Frontal cortex (tissue), 4 donors: ENCODE measurements around the gene GOLGA6L10. TPM values are rescaled to one million over a fixed set of nuclear protein-coding genes. Genes with fewer than 3 reads are reported as not detected.
"Not testable (repeated sequence)": the region's sequence is repeated elsewhere in the genome, so short reads cannot be mapped to it uniquely, and the experiment has no call there.

Experiments used
- DNase-seq, 2 donors: peaks; one replicate each; pipeline ENCODE4 v3.0.0; 2012; ENCODE audit warnings: low spot score in 2 of 2
- FAIRE-seq: peaks from 2 replicates; lab custom pipeline; 2012; peaks lifted over from hg19 to GRCh38; lab: Jason Lieb, UNC
- total RNA-seq: library from RNA; depleted of rRNA; stranded (reverse); fragments of >200 nt; gene quantifications from one replicate; pipeline ENCODE4 v1.2.3, GENCODE V29; 2014
- donor health status: control.
- donor health status: control.
- donor health status: control.

GOLGA6L10 gene
- 2.0 TPM for total RNA-seq

- FAIRE-seq, DNase-seq: not testable (repeated sequence)
Measured at GRCh38 chr15:82349375-82349774, at the start of gene GOLGA6L10. TSS of gene GOLGA6L10 (minus strand) at chr15:82349475. CDS start at chr15:82349375, 100 bp downstream.

- no peak for FAIRE-seq
Measured at GRCh38 chr15:82398785-82399184, 49.5 kb upstream of the GOLGA6L10 start.

GRCh38 chr15:82397817-82398216 is 48.5 kb upstream of the GOLGA6L10 start:
- DNase-seq = no peak
- no peak for FAIRE-seq

More at GRCh38 chr15:82398785-82399184, 49.5 kb upstream of the GOLGA6L10 start:
- DNase-seq = no peak

- not testable (repeated sequence) for FAIRE-seq, DNase-seq
Measured at GRCh38 chr15:82395788-82396187, 46.5 kb upstream of the GOLGA6L10 start.

- FAIRE-seq (no peak), DNase-seq (no peak)
Measured at GRCh38 chr15:82393671-82394070, 44.4 kb upstream of the GOLGA6L10 start.

GRCh38 chr15:82392077-82392476 is 42.8 kb upstream of the GOLGA6L10 start:
- not testable (repeated sequence) for FAIRE-seq, DNase-seq

- not testable (repeated sequence) for FAIRE-seq, DNase-seq
Measured at GRCh38 chr15:82390152-82390551, 40.9 kb upstream of the GOLGA6L10 start.

GRCh38 chr15:82387209-82387608 is 37.9 kb upstream of the GOLGA6L10 start:
- not testable (repeated sequence) for DNase-seq, FAIRE-seq

GRCh38 chr15:82381330-82381955 is 32.2 kb upstream of the GOLGA6L10 start:
- not testable (repeated sequence) for FAIRE-seq, DNase-seq

GRCh38 chr15:82379552-82379951 is 30.3 kb upstream of the GOLGA6L10 start:
- not testable (repeated sequence) for DNase-seq, FAIRE-seq

GRCh38 chr15:82373661-82374060 is 24.4 kb upstream of the GOLGA6L10 start:
- not testable (repeated sequence) for FAIRE-seq, DNase-seq

- DNase-seq = no peak
- FAIRE-seq = no peak
Measured at GRCh38 chr15:82371656-82372055, 22.4 kb upstream of the GOLGA6L10 start.

GRCh38 chr15:82367790-82368189 is 18.5 kb upstream of the GOLGA6L10 start:
- FAIRE-seq, DNase-seq: not testable (repeated sequence)

- FAIRE-seq = peak; percentile 79
Measured at GRCh38 chr15:82365692-82366323, 16.5 kb upstream of the GOLGA6L10 start.

GRCh38 chr15:82364548-82364947 is 15.3 kb upstream of the GOLGA6L10 start:
- not testable (repeated sequence) for FAIRE-seq

More at GRCh38 chr15:82365692-82366323, 16.5 kb upstream of the GOLGA6L10 start:
- DNase-seq = not testable (repeated sequence)

GRCh38 chr15:82362790-82363189 is 13.5 kb upstream of the GOLGA6L10 start:
- DNase-seq, FAIRE-seq: not testable (repeated sequence)

More at GRCh38 chr15:82364548-82364947, 15.3 kb upstream of the GOLGA6L10 start:
- not testable (repeated sequence) for DNase-seq

- not testable (repeated sequence) for FAIRE-seq, DNase-seq
Measured at GRCh38 chr15:82360618-82361017, 11.3 kb upstream of the GOLGA6L10 start.

- FAIRE-seq, DNase-seq: not testable (repeated sequence)
Measured at GRCh38 chr15:82355055-82355454, 5.8 kb upstream of the GOLGA6L10 start.

- not testable (repeated sequence) for FAIRE-seq, DNase-seq
Measured at GRCh38 chr15:82354546-82354945, 5.3 kb upstream of the GOLGA6L10 start.

- DNase-seq = peak in 1 of 2 donors; percentile 3
- FAIRE-seq = not testable (repeated sequence)
Measured at GRCh38 chr15:82347645-82348044, 1.6 kb downstream of the GOLGA6L10 start.

- not testable (repeated sequence) for FAIRE-seq, DNase-seq
Measured at GRCh38 chr15:82345176-82345575, 4.1 kb downstream of the GOLGA6L10 start.
